Loucy (cell line): ENCODE measurements around the gene NPSR1.
A peak's percentile ranks its signal among the peaks of the same experiment; 100 is the strongest.

ENCODE experiments used
- H2AFZ ChIP-seq: fragments of 200-600 bp; sonication (generic); 2 replicates; pipeline ENCODE4 v1.6.0; 2016; ENCODE audit warnings: antibody characterized with exemption, mild to moderate bottlenecking, low read length, moderate library complexity
- H3F3A ChIP-seq: fragments of 200-600 bp; 2 replicates; pipeline ENCODE4 v1.6.0; 2016; ENCODE audit warnings: antibody characterized with exemption, low read depth, mild to moderate bottlenecking
- H3K27me3 ChIP-seq: fragments of 200-600 bp; sonication (generic); 2 replicates; pipeline ENCODE4 v1.6.1; 2014; ENCODE audit warnings: low read length, mild to moderate bottlenecking; ENCODE audit not compliant: insufficient read depth, poor library complexity, severe bottlenecking
- H3K36me3 ChIP-seq: fragments of 200-600 bp; sonication (generic); 2 replicates; pipeline ENCODE4 v1.6.1; 2016; ENCODE audit warnings: low read length; ENCODE audit not compliant: insufficient read depth
- H3K4me1 ChIP-seq: fragments of 200-600 bp; sonication (generic); 2 replicates; pipeline ENCODE4 v1.5.1; 2014; ENCODE audit warnings: low read length, mild to moderate bottlenecking; ENCODE audit not compliant: insufficient read depth, poor library complexity, severe bottlenecking
- H3K4me2 ChIP-seq: fragments of 200-600 bp; sonication (generic); 2 replicates; pipeline ENCODE4 v1.6.0; 2014; ENCODE audit warnings: antibody characterized with exemption, low read length, low read depth, mild to moderate bottlenecking; ENCODE audit not compliant: poor library complexity, severe bottlenecking
- H3K4me3 ChIP-seq: fragments of 200-600 bp; sonication (generic); 2 replicates; pipeline ENCODE4 v1.5.1; 2014; ENCODE audit warnings: low read length, mild to moderate bottlenecking, mixed read lengths; ENCODE audit not compliant: poor library complexity, severe bottlenecking
- H3K79me2 ChIP-seq: fragments of 200-600 bp; sonication (generic); 2 replicates; pipeline ENCODE4 v1.6.1; 2014; ENCODE audit warnings: low read length; ENCODE audit not compliant: insufficient read depth
- H3K9ac ChIP-seq: fragments of 200-600 bp; sonication (generic); 2 replicates; pipeline ENCODE4 v1.6.0; 2014; ENCODE audit warnings: mild to moderate bottlenecking, low read depth, low read length, moderate library complexity; ENCODE audit not compliant: poor library complexity, severe bottlenecking
- H3K9me2 ChIP-seq: fragments of 200-600 bp; sonication (generic); replicated peaks from 2 replicates; pipeline ENCODE4 v1.6.1; 2016; ENCODE audit warnings: low read depth, low read length, mixed read lengths
- H3K9me3 ChIP-seq: fragments of 200-600 bp; sonication (generic); 2 replicates; pipeline ENCODE4 v1.6.1; 2014; ENCODE audit warnings: mild to moderate bottlenecking, antibody characterized with exemption, low read length, low read depth; ENCODE audit not compliant: insufficient read depth
- H4K20me1 ChIP-seq: fragments of 200-600 bp; sonication (generic); 2 replicates; pipeline ENCODE4 v1.6.0; 2014; ENCODE audit warnings: antibody characterized with exemption, low read length, mild to moderate bottlenecking; ENCODE audit not compliant: insufficient read depth, poor library complexity, severe bottlenecking
- CTCF ChIP-seq: fragments of 200-600 bp; sonication (generic); conservative IDR thresholded peaks from 2 replicates; pipeline ENCODE4 v1.5.1; 2014; ENCODE audit warnings: mild to moderate bottlenecking, antibody characterized with exemption, low read length
- EZH2phosphoT487 ChIP-seq: fragments of 200-600 bp; IDR thresholded peaks from 2 replicates; pipeline ENCODE4 v1.6.1; 2018; ENCODE audit warnings: antibody characterized with exemption, mild to moderate bottlenecking, moderate library complexity, borderline replicate concordance

NPSR1 gene

GRCh38 chr7:34760271-34760670 lies 102.3 kb downstream of the NPSR1 start:
- Histone ChIP-seq H3K9me3 (no peaks in the 10 kb centered on the region), H3K9ac (no peak overlapping the region), H3K36me3 (no peaks in the 10 kb centered on the region), H3K79me2 (no peaks in the 10 kb centered on the region), H3K4me2 (no peak overlapping the region), H3K4me3 (no peak overlapping the region), H3K27me3 (no peaks in the 10 kb centered on the region), H3K9me2 (no peaks in the 10 kb centered on the region), H3K4me1 (peaks cover 8% of the 10 kb centered on the region), H2AFZ (no peak overlapping the region), H4K20me1 (no peaks in the 10 kb centered on the region), H3F3A (no peaks in the 10 kb centered on the region)
- TF ChIP-seq EZH2phosphoT487: no peak
- no peak for TF ChIP-seq CTCF

DNA sequence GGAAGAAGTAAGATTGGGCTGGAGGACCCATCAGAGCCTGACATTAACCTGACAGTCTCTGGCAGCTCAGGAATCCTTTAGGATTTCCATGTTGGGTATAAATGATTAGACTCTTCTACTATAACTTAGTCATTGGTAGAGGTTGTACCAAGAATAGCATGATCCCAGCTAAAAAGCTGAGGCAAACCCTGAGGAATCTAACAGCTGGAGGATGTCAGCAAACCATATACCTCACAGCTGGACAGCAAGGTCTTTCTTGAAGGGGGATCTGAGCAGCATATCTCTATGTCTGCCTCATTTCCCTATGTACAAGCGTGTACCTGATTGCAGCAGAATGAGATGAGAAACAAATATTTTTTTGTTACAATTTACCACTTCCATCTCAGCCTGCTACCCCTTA lies 103.2 kb downstream of the NPSR1 start:
- H3K4me2 ChIP-seq: peak overlapping the region; percentile 4
- no peaks in the 10 kb centered on the region for H3K9me2 ChIP-seq
- H3F3A ChIP-seq: no peaks in the 10 kb centered on the region
- TF ChIP-seq EZH2phosphoT487 (no peak), CTCF (no peak)
- no peaks in the 10 kb centered on the region for H4K20me1 ChIP-seq
- H3K36me3 ChIP-seq: no peaks in the 10 kb centered on the region
- H3K79me2 ChIP-seq: no peaks in the 10 kb centered on the region
- H3K9ac ChIP-seq: no peak overlapping the region
- H3K9me3 ChIP-seq: no peaks in the 10 kb centered on the region
- H3K4me1 ChIP-seq: peaks cover 8% of the 10 kb centered on the region
- no peak overlapping the region for H3K4me3 ChIP-seq
- no peaks in the 10 kb centered on the region for H3K27me3 ChIP-seq
- H2AFZ ChIP-seq: no peak overlapping the region; the same call in 1 of the 2 replicates

DNA sequence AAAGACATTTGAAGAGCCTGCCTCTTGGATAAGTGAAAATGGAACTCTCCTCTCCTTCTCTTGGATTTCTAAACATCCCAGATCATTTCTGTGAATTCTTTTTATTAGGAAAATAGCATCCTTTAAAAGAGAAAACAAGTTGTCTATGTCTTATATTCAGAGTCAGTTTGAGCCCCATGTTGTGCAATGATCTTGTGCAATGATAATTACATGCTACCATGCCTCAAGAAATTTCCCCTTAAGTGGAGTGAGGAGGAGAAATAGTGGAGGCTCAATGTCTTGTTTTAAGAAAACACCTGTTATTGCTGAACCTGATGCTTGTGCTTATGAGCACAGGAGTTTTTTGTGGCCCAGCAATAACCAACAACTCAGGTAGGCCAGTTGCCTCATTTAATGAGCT lies 103.6 kb downstream of the NPSR1 start:
- no peak overlapping the region for H2AFZ ChIP-seq
- H3K9me3 ChIP-seq: no peaks in the 10 kb centered on the region
- H3K4me2 ChIP-seq: peak overlapping the region; percentile 4
- no peak overlapping the region for H3K4me3 ChIP-seq
- no peaks in the 10 kb centered on the region for H3F3A ChIP-seq
- H3K36me3 ChIP-seq: no peaks in the 10 kb centered on the region
- no peaks in the 10 kb centered on the region for H3K9me2 ChIP-seq
- no peak for TF ChIP-seq CTCF
- no peak for TF ChIP-seq EZH2phosphoT487
- H3K79me2 ChIP-seq: no peaks in the 10 kb centered on the region
- peaks cover 8% of the 10 kb centered on the region for H3K4me1 ChIP-seq
- no peaks in the 10 kb centered on the region for H3K27me3 ChIP-seq
- no peaks in the 10 kb centered on the region for H4K20me1 ChIP-seq
- H3K9ac ChIP-seq: no peak overlapping the region
